WTC11 (cell line): ENCODE results near the gene TLCD3B. TPM values are rescaled to one million over a fixed set of nuclear protein-coding genes. Genes with fewer than 3 reads are reported as not detected.

Source experiments
- CBFB ChIP-seq: sonication (generic); formaldehyde crosslinking; IDR thresholded peaks from 2 replicates; pipeline ENCODE4 v1.8.1; 2022; ENCODE audit warnings: mild to moderate bottlenecking, low read depth, missing genetic modification reagents
- HMGXB4 ChIP-seq: sonication (generic); formaldehyde crosslinking; IDR thresholded peaks from 2 replicates; pipeline ENCODE4 v1.8.1; 2023; ENCODE audit warnings: mild to moderate bottlenecking, moderate library complexity, missing genetic modification reagents
- IRF2 ChIP-seq: sonication (generic); formaldehyde crosslinking; IDR thresholded peaks from 2 replicates; pipeline ENCODE4 v1.8.0; 2022; ENCODE audit warnings: low read depth, missing genetic modification reagents, borderline replicate concordance
- MAX ChIP-seq: sonication (generic); formaldehyde crosslinking; IDR thresholded peaks from 2 replicates; pipeline ENCODE4 v1.8.0; 2022; ENCODE audit warnings: mild to moderate bottlenecking, missing genetic modification reagents
- MLX ChIP-seq: sonication (generic); formaldehyde crosslinking; IDR thresholded peaks from 2 replicates; pipeline ENCODE4 v1.8.1; 2023; ENCODE audit warnings: mild to moderate bottlenecking, missing genetic modification reagents, moderate library complexity
- NFATC4 ChIP-seq: fragments of 250-450 bp; sonication (Bioruptor Pico); IDR thresholded peaks from 2 replicates; pipeline ENCODE4 v1.9.0; 2021; ENCODE audit warnings: mild to moderate bottlenecking
- NFYB ChIP-seq: sonication (generic); formaldehyde crosslinking; conservative IDR thresholded peaks from 2 replicates; pipeline ENCODE4 v1.8.0; 2022; ENCODE audit warnings: low read depth, missing genetic modification reagents
- PREB ChIP-seq: sonication (generic); formaldehyde crosslinking; IDR thresholded peaks from 2 replicates; pipeline ENCODE4 v1.8.1; 2022; ENCODE audit warnings: mild to moderate bottlenecking, missing genetic modification reagents, moderate library complexity, borderline replicate concordance
- SP1 ChIP-seq: sonication (generic); formaldehyde crosslinking; conservative IDR thresholded peaks from 2 replicates; pipeline ENCODE4 v1.8.1; 2022; ENCODE audit warnings: missing genetic modification reagents
- TCF7 ChIP-seq: sonication (generic); formaldehyde crosslinking; IDR thresholded peaks from 2 replicates; pipeline ENCODE4 v1.8.0; 2022; ENCODE audit warnings: mild to moderate bottlenecking, low read depth, missing genetic modification reagents, moderate library complexity
- ZBTB43 ChIP-seq: sonication (generic); formaldehyde crosslinking; IDR thresholded peaks from 2 replicates; pipeline ENCODE4 v1.8.1; 2023; ENCODE audit warnings: mild to moderate bottlenecking, missing genetic modification reagents
- ZMAT4 ChIP-seq: fragments of 250-450 bp; sonication (Bioruptor Pico); IDR thresholded peaks from 2 replicates; pipeline ENCODE4 v1.9.0; 2021; ENCODE audit warnings: mild to moderate bottlenecking
- ZNF281 ChIP-seq: sonication (generic); formaldehyde crosslinking; IDR thresholded peaks from 2 replicates; pipeline ENCODE4 v1.8.0; 2023; ENCODE audit warnings: mild to moderate bottlenecking, missing genetic modification reagents
- ZNF423 ChIP-seq: fragments of 250-450 bp; sonication (Bioruptor Pico); IDR thresholded peaks from 2 replicates; pipeline ENCODE4 v2.1.2; 2022; ENCODE audit warnings: mild to moderate bottlenecking, moderate library complexity
- ZNF532 ChIP-seq: fragments of 250-450 bp; sonication (Bioruptor Pico); IDR thresholded peaks from 2 replicates; pipeline ENCODE4 v1.9.0; 2021; ENCODE audit warnings: mild to moderate bottlenecking, borderline replicate concordance
- ZNF671 ChIP-seq: fragments of 250-450 bp; sonication (Bioruptor Pico); IDR thresholded peaks from 2 replicates; pipeline ENCODE4 v1.8.0; 2021; ENCODE audit warnings: mild to moderate bottlenecking
- total RNA-seq: library from RNA; stranded (reverse); gene quantifications from 3 replicates; pipeline ENCODE4 v1.2.3, GENCODE V29; 2021

TLCD3B gene
- total RNA-seq, 1 experiment from 2014 or later = 28.1 TPM

GRCh38 chr16:29992344-29992967, 38.6 kb downstream of the TLCD3B start (continued):
- TF ChIP-seq ZNF281 (no peak), NFYB (CRISPR knock-in tag) (no peak), HMGXB4 (CRISPR knock-in tag) (no peak), MAX (no peak), CBFB (no peak), ZMAT4 (CRISPR knock-in tag) (no peak), ZBTB43 (CRISPR knock-in tag) (no peak), ZNF671 (CRISPR knock-in tag) (no peak), IRF2 (CRISPR knock-in tag) (no peak), SP1 (CRISPR knock-in tag) (no peak), PREB (CRISPR knock-in tag) (no peak), ZNF423 (CRISPR knock-in tag) (no peak), TCF7 (CRISPR knock-in tag) (no peak), MLX (CRISPR knock-in tag) (no peak), ZNF532 (CRISPR knock-in tag) (no peak), NFATC4 (no peak)
- TF ChIP-seq, all 79 proteins: peak for 0
